Muscle of arm (tissue), 14 donors: ENCODE measurements around the gene IFRD2. TPM values are rescaled to one million over a fixed set of nuclear protein-coding genes. Genes with fewer than 3 reads are reported as not detected.

Experiments used
- DNase-seq: peaks from one replicate; pipeline ENCODE4 v3.0.0-alpha.2; 2013
- long read RNA-seq, 11 donors: transcript quantifications; one replicate each; lab custom pipeline, GENCODE V29; 2026
- polyA plus RNA-seq, 12 donors: library from polyadenylated mRNA; unstranded; fragments of 120-200 nt; gene quantifications; one replicate each; pipeline ENCODE4 v1.2.1, GENCODE V29; 2013; ENCODE audit not compliant: insufficient read length in 12 of 12

Gene IFRD2, protein sequence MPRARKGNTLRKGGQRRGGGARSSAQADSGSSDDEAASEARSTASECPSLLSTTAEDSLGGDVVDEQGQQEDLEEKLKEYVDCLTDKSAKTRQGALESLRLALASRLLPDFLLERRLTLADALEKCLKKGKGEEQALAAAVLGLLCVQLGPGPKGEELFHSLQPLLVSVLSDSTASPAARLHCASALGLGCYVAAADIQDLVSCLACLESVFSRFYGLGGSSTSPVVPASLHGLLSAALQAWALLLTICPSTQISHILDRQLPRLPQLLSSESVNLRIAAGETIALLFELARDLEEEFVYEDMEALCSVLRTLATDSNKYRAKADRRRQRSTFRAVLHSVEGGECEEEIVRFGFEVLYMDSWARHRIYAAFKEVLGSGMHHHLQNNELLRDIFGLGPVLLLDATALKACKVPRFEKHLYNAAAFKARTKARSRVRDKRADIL
- 10 to 100 TPM in 11 of 12 donors, not detected in 1; 33.8 to 53.7 (median 48.0) TPM for polyA plus RNA-seq
- long read RNA-seq, donor 1, transcript IFRD2-202 (12 exons, 2,109 nt) = major isoform, 9 of 10 reads
- long read RNA-seq, donor 1, partial matches to known transcripts = 0 of 10 reads
- long read RNA-seq, donor 1, other reads (novel, unspliced or antisense) = 0 of 10 reads
- long read RNA-seq, donor 2, transcript IFRD2-206 (2 exons, 891 nt) = minor isoform, 6 of 101 reads
- long read RNA-seq, donor 2, transcript IFRD2-202 (12 exons, 2,109 nt) = major isoform, 19 of 101 reads
- long read RNA-seq, donor 2, partial matches to known transcripts = 13 of 101 reads
- long read RNA-seq, donor 2, other reads (novel, unspliced or antisense) = 63 of 101 reads
- long read RNA-seq, donor 3, transcript IFRD2-202 (12 exons, 2,109 nt) = major isoform, 7 of 8 reads
- long read RNA-seq, donor 3, partial matches to known transcripts = 0 of 8 reads
- long read RNA-seq, donor 3, other reads (novel, unspliced or antisense) = 0 of 8 reads
- long read RNA-seq, donor 4, partial matches to known transcripts = 25 of 38 reads
- long read RNA-seq, donor 4, other reads (novel, unspliced or antisense) = 10 of 38 reads
- long read RNA-seq, donor 5, transcript IFRD2-202 (12 exons, 2,109 nt) = major isoform, 19 of 26 reads
- long read RNA-seq, donor 5, partial matches to known transcripts = 5 of 26 reads
- long read RNA-seq, donor 5, other reads (novel, unspliced or antisense) = 0 of 26 reads
- long read RNA-seq, donor 6, transcript IFRD2-202 (12 exons, 2,109 nt) = major isoform, 7 of 13 reads
- long read RNA-seq, donor 6, partial matches to known transcripts = 5 of 13 reads
- long read RNA-seq, donor 6, other reads (novel, unspliced or antisense) = 0 of 13 reads
- long read RNA-seq, donor 7, partial matches to known transcripts = 0 of 5 reads
- long read RNA-seq, donor 7, other reads (novel, unspliced or antisense) = 0 of 5 reads
- long read RNA-seq, donor 8, transcript IFRD2-202 (12 exons, 2,109 nt) = major isoform, 8 of 21 reads
- long read RNA-seq, donor 8, partial matches to known transcripts = 8 of 21 reads
- long read RNA-seq, donor 8, other reads (novel, unspliced or antisense) = 0 of 21 reads
- long read RNA-seq, donor 9, transcript IFRD2-202 (12 exons, 2,109 nt) = major isoform, 7 of 19 reads
- long read RNA-seq, donor 9, partial matches to known transcripts = 9 of 19 reads
- long read RNA-seq, donor 9, other reads (novel, unspliced or antisense) = 0 of 19 reads
- long read RNA-seq, donor 10, transcript IFRD2-202 (12 exons, 2,109 nt) = major isoform, 14 of 28 reads
- long read RNA-seq, donor 10, partial matches to known transcripts = 11 of 28 reads
- long read RNA-seq, donor 10, other reads (novel, unspliced or antisense) = 0 of 28 reads
- long read RNA-seq, donor 11, transcript IFRD2-202 (12 exons, 2,109 nt) = major isoform, 13 of 22 reads
- long read RNA-seq, donor 11, partial matches to known transcripts = 6 of 22 reads
- long read RNA-seq, donor 11, other reads (novel, unspliced or antisense) = 0 of 22 reads

- DNase-seq = peak; percentile 98
Observed at GRCh38 chr3:50292159-50293078, at the start of gene IFRD2. Gene IFRD2 (minus strand): TSS chr3:50292429. CDS start chr3:50292274, 155 bp downstream.

DNA sequence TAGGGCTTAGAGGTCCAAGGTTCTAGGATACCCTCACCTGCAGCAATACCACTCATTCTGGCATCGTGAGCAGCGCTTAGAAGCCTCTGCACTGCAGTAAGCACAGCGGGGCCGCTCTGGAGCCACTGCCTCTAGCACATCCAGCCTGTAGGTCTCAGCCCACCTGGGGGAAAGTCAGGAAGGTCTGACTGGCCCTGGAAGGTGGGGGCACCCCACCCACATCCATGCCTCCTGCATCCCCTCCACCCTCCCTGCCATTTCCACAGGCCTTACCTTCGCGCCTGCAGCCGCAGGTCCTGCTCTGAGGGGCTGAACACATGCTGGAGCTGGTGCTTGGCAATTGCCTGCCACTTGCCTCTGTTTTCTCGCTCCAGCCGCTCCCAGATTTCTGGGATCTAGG, 49.3 kb upstream of the IFRD2 start:
- DNase-seq = no peak

DNA sequence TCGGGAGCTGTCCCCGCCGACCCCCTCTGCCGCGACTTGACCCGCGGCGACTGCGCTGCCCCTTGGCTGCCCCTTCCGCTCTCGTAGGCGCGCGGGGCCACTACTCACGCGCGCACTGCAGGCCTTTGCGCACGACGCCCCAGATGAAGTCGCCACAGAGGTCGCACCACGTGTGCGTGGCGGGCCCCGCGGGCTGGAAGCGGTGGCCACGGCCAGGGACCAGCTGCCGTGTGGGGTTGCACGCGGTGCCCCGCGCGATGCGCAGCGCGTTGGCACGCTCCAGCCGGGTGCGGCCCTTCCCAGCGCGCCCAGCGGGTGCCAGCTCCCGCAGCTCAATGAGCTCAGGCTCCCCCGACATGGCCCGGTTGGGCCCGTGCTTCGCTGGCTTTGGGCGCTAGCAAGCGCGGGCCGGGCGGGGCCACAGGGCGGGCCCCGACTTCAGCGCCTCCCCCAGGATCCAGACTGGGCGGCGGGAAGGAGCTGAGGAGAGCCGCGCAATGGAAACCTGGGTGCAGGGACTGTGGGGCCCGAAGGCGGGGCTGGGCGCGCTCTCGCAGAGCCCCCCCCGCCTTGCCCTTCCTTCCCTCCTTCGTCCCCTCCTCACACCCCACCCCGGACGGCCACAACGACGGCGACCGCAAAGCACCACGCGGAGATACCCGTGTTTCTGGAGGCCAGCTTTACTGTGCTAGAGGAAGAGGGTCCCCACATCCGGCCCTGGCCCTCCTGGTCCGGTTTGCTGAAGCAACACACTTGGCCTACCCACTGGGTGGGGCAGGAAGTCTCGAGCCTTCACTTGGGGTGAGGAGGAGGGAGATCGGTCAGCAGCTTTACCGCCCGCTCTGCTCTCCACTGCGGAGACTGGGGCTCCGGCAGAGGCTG, 48.5 kb upstream of the IFRD2 start, which contains the start of gene RASSF1:
Gene RASSF1, minus strand, starts transcription at position 389 of the 882 bp plus-strand sequence. Its CDS starts 31 bp downstream, at position 358.
- peak; percentile 89 for DNase-seq

DNA sequence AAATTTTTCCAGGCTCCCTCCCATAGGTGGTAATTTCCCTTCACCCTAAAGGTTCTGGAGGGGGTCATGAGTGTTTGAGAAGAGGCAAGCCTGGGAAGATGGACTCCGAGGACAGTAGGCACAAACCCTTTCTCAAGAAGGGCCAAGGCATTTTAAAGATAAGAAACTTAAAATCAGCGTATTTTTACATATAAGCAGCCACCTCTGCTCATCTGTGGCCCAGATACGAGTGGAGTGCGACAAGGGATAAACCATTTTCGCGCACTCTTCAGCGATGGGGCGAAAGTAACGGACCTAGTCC, 47.9 kb upstream of the IFRD2 start:
- no peak for DNase-seq

DNA sequence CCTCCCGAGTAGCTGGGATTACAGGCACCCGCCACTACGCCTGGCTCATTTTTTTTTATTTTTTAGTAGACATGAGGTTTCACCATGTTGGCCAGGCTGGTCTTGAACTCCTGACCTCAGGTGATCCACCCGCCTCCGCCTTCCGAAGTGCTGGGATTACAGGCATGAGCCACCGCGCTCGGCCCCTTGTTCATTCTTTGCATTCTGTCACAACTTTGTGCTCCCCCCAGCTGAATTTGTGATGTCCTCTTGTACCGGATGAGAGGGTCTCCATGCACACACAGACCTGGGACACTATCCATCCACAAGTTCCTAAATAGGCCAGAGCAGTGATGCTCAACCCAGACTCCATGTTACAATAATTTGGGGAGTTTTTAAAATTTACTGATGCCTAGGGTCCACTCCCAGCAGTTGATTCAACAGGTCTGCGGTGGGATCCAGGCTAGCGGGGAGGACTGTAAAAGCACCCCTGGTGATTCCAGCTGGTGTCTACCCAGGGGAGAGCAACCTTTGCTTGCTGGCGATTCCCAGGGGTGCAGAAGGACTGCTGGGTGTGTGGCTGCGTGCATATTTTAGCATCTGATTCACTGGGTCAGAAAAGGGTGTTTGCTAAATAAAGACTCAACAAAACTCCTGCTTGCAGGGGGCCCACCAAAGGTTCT, 47.4 kb upstream of the IFRD2 start:
- no peak for DNase-seq

GRCh38 chr3:50338965-50339364, 46.7 kb upstream of the IFRD2 start:
- DNase-seq = no peak

- DNase-seq = peak; percentile 98
Observed at GRCh38 chr3:50337175-50337861, 45.1 kb upstream of the IFRD2 start.

GRCh38 chr3:50336452-50337174, 44.4 kb upstream of the IFRD2 start:
- DNase-seq = no peak

GRCh38 chr3:50334339-50335075, 42.3 kb upstream of the IFRD2 start:
- no peak for DNase-seq

DNA sequence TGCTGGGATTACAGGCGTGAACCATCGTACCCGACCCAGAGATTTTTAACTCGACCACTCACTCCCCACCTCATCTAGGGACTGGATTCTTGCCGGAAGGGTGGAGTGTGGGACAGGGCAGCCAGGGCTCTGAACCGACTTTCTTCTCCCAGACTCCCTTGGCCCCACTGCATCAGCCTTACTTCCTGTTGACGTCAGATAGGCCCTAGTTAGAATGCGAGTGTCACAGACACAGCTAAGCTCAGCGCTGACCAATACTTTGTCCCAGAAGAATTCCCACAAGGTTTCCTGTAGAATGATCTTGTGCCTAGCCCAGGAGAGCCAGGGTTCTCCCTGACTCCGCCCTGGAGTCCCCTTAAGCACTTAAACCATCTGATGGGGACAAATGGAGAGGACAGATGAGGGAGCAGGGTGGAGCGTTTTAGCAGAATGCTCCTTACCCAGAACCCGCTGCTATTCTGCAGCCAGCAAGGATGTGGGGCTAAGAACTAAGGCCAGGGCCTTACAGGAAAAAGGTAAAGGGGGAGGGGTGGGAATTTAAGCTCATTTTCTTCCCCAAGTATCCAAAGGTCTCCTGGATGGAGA, 41.6 kb upstream of the IFRD2 start:
- DNase-seq = no peak

GRCh38 chr3:50331364-50331907, 39.2 kb upstream of the IFRD2 start:
- no peak for DNase-seq

- no peak for DNase-seq
Observed at GRCh38 chr3:50330330-50330729, 38.1 kb upstream of the IFRD2 start.

- peak; percentile 97 for DNase-seq
Observed at GRCh38 chr3:50327943-50328691, 35.9 kb upstream of the IFRD2 start, which contains the start of gene TUSC2. Gene TUSC2 (minus strand): TSS chr3:50328223. CDS start chr3:50328099, 124 bp downstream.

GRCh38 chr3:50327129-50327528, 34.9 kb upstream of the IFRD2 start:
- no peak for DNase-seq
